ENCODE results near the gene ZBTB45.

DNA sequence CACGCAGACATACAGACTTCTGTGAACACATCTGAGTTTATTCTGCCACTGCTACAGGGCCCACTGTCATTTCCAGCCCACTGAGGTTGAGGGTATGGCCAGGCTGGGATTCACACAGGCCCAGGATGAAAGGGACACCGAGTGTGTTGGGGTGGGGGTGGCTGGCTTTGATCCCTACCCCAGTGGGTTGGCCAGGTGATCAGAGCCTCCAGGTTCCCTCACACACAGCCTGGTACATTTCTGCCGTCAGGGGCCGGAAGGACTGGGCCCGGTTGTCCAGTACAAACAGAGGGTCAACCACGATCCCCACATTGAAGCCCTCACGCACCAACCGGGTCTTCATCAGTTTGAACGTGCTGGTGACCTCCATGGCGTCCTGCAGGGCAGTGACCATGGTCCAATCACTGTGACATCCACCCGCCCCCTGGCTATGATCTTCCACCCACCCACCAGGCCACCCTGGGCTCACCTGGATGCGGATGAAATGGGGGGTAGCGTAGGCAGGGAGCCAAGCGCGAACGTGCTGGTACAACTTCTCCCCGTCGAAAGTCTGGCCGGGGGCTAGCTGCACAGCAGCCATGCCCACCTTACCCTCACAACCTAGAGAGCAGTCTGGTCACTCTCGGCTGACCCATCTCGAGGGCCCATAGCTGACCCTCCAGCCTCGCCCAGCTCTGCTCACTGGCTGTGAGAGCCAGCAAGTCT lies 21.1 kb downstream of the ZBTB45 start:
- TF ChIP-seq, protein P1, sequence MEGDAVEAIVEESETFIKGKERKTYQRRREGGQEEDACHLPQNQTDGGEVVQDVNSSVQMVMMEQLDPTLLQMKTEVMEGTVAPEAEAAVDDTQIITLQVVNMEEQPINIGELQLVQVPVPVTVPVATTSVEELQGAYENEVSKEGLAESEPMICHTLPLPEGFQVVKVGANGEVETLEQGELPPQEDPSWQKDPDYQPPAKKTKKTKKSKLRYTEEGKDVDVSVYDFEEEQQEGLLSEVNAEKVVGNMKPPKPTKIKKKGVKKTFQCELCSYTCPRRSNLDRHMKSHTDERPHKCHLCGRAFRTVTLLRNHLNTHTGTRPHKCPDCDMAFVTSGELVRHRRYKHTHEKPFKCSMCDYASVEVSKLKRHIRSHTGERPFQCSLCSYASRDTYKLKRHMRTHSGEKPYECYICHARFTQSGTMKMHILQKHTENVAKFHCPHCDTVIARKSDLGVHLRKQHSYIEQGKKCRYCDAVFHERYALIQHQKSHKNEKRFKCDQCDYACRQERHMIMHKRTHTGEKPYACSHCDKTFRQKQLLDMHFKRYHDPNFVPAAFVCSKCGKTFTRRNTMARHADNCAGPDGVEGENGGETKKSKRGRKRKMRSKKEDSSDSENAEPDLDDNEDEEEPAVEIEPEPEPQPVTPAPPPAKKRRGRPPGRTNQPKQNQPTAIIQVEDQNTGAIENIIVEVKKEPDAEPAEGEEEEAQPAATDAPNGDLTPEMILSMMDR (IDR thresholded peaks at IDR 0.05) = no peak
- TF ChIP-seq EZH2 (IDR thresholded peaks at IDR 0.05) = no peak

Measured in neural progenitor cell (in vitro differentiated cells).